ENCODE data around the gene EN2.
A peak's percentile ranks its signal among the peaks of the same experiment; 100 is the strongest.

EN2 gene

DNA sequence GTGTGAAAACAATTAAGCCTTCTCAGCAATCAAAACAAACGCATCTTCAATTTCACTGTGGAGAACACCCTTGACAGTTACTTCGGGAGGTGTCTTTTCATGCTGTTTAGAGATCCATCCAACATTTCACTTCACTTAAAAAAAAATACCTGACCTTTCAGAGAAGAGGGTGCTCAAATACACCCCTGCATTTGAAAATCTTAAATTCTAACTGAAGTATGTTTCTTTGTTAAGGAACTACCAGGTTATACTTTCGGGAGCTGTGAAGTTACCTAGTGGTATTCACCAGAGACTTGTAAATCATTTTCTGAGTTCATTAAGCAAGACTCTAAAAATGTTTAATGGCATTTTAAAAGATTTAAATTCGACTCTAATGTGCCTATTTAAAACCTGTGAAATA is 49.6 kb downstream of the EN2 start:
- TF ChIP-seq SPI1 (IDR thresholded peaks at IDR 0.05; ENCODE audit: borderline replicate concordance, low read depth) (no peak), GABPA (IDR thresholded peaks at IDR 0.05; ENCODE audit: low read depth) (no peak)
- Histone ChIP-seq H3K27me3 (ENCODE audit: insufficient read depth, poor library complexity, severe bottlenecking) (peaks cover 90% of the 10 kb centered on the region), H3K27ac (replicated peaks) (no peak overlapping the region), H3K4me3 (replicated peaks; ENCODE audit: insufficient read depth, low read length) (no peak overlapping the region)
- DNase-seq (ENCODE audit: low read depth in 1 of 2, low spot score in 1 of 2) = no peak

DNA sequence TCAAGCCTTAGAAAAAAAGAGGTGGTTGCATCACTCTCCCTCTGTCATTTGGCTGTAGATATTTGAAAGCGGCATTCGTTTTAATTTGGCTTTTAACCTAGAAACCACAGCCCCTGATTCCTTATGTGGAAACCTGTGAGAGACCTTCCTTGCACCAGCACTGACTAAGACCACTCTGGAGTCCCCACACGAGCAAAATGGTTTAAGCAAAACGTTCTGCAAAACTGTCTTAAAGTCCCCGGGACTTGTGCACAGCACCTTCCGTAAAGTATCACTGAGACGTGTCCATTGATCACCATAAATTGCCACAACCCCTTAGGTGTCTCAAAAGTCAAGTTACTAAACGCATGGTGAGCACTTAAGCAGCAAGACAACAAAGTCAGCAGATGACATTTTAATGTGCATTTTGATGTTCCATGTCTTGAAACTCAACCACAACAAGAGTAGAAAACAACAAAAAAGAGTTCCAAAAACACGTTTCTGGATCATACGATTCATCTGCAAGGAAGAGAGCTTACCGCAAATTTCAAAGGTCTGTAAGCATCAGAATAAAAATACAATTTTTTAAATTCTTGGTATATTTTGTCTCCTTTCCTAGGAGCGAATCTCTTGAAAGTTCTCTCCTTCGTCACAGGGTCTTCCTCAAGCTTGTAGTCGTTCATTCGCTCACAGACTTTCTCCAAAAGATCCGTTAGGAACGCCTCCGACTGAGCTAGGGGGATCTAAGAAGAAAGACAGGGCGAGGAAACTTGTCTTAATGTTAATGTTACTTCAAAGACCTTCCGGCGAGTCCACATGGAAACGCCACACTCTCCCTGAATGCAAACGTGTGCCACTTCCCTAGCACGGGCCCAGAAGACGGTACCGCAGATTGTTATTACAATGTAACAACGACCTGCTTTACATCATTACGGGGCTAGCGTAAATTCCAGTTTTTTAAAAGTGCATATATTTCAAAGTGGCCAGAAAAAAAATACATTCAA is 50.7 kb downstream of the EN2 start:
- Histone ChIP-seq H3K4me3 (replicated peaks; ENCODE audit: insufficient read depth, low read length) (no peak overlapping the region), H3K27me3 (ENCODE audit: insufficient read depth, poor library complexity, severe bottlenecking) (peaks cover 87% of the 10 kb centered on the region), H3K27ac (replicated peaks) (no peak overlapping the region)
- DNase-seq (ENCODE audit: low read depth in 1 of 2, low spot score in 1 of 2) = no peak
- TF ChIP-seq POLR2AphosphoS5 (IDR thresholded peaks at IDR 0.05; ENCODE audit: low read depth) = no peak

DNA sequence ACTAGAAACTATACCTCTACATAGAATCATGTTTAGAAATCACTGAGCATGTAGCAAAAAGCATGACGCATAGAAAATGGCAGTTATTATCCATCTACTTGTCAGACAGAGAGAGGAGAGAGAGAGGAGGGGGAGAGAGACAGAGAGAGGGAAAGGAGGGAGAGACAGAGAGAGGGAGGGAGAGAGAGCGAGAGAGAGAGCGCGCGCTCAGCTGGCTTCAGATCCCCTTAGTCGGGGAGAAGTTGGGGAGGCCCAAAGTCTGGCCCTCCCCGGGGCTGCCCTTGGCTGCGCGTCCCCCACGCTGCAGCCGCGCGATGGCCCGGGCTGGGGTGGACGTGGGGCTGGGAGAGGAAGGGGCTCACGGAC is 51.4 kb downstream of the EN2 start:
- H3K4me3 ChIP-seq (replicated peaks; ENCODE audit: insufficient read depth, low read length) = peak overlapping the region; percentile 32
- peaks cover 82% of the 10 kb centered on the region for H3K27me3 ChIP-seq (ENCODE audit: insufficient read depth, poor library complexity, severe bottlenecking)
- TF ChIP-seq GABPA (IDR thresholded peaks at IDR 0.05; ENCODE audit: low read depth) (no peak), SPI1 (IDR thresholded peaks at IDR 0.05; ENCODE audit: borderline replicate concordance, low read depth) (no peak), POLR2AphosphoS5 (IDR thresholded peaks at IDR 0.05; ENCODE audit: low read depth) (no peak)
- TF ChIP-seq, protein P1, sequence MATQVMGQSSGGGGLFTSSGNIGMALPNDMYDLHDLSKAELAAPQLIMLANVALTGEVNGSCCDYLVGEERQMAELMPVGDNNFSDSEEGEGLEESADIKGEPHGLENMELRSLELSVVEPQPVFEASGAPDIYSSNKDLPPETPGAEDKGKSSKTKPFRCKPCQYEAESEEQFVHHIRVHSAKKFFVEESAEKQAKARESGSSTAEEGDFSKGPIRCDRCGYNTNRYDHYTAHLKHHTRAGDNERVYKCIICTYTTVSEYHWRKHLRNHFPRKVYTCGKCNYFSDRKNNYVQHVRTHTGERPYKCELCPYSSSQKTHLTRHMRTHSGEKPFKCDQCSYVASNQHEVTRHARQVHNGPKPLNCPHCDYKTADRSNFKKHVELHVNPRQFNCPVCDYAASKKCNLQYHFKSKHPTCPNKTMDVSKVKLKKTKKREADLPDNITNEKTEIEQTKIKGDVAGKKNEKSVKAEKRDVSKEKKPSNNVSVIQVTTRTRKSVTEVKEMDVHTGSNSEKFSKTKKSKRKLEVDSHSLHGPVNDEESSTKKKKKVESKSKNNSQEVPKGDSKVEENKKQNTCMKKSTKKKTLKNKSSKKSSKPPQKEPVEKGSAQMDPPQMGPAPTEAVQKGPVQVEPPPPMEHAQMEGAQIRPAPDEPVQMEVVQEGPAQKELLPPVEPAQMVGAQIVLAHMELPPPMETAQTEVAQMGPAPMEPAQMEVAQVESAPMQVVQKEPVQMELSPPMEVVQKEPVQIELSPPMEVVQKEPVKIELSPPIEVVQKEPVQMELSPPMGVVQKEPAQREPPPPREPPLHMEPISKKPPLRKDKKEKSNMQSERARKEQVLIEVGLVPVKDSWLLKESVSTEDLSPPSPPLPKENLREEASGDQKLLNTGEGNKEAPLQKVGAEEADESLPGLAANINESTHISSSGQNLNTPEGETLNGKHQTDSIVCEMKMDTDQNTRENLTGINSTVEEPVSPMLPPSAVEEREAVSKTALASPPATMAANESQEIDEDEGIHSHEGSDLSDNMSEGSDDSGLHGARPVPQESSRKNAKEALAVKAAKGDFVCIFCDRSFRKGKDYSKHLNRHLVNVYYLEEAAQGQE (IDR thresholded peaks at IDR 0.05; ENCODE audit: insufficient replicate concordance, low read depth) = no peak
- TF ChIP-seq, protein P2, sequence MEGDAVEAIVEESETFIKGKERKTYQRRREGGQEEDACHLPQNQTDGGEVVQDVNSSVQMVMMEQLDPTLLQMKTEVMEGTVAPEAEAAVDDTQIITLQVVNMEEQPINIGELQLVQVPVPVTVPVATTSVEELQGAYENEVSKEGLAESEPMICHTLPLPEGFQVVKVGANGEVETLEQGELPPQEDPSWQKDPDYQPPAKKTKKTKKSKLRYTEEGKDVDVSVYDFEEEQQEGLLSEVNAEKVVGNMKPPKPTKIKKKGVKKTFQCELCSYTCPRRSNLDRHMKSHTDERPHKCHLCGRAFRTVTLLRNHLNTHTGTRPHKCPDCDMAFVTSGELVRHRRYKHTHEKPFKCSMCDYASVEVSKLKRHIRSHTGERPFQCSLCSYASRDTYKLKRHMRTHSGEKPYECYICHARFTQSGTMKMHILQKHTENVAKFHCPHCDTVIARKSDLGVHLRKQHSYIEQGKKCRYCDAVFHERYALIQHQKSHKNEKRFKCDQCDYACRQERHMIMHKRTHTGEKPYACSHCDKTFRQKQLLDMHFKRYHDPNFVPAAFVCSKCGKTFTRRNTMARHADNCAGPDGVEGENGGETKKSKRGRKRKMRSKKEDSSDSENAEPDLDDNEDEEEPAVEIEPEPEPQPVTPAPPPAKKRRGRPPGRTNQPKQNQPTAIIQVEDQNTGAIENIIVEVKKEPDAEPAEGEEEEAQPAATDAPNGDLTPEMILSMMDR (IDR thresholded peaks at IDR 0.05; ENCODE audit: insufficient read depth, low read length) = no peak
- no peak for DNase-seq (ENCODE audit: low read depth in 1 of 2, low spot score in 1 of 2)
- no peak overlapping the region for H3K27ac ChIP-seq (replicated peaks)

DNA sequence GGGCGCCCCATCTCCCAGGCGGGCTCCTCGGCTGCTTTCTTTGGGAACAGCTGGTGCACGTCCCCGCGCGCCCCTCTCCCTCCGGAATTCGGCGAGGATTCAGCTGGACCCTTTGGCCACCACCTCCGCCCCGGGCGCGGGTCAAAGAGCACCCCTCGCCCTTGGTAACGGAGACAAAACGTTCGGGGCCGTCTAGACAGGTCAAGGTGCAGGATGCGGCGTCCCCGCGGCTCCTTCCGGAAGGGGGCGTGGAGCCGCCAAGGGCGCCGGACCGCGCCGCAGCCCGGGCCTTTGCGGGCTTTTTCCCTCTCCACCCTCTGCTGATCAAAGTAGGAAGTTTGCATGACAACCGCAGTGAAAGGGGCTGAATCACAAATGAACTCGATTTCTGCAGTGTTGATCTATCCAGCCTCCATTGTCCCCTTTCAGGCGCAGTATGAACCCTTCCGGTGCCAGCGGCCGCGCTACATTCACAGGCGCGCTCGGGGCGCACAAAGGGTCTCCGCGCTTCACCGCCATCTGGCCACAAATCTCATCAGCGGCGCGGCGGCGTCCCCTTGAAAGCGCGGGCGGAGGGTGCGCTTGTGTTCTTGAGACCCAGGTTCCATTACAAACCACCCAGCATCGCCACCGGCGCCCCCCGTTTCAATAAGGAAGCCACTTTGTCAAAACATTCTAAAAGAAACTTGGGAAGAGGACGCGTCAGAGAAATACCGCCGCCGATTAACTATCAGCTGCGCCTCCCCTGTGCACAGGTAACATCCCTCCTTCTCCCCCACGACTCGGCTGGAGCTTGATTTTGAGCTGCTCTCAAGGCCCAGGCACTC is 52.0 kb downstream of the EN2 start:
- H3K27ac ChIP-seq (replicated peaks) = no peak overlapping the region
- TF ChIP-seq, protein P2 (IDR thresholded peaks at IDR 0.05; ENCODE audit: insufficient read depth, low read length) = no peak
- no peak for TF ChIP-seq GABPA (IDR thresholded peaks at IDR 0.05; ENCODE audit: low read depth)
- TF ChIP-seq, protein P1 (IDR thresholded peaks at IDR 0.05; ENCODE audit: insufficient replicate concordance, low read depth) = no peak
- no peak for DNase-seq (ENCODE audit: low read depth in 1 of 2, low spot score in 1 of 2)
- H3K27me3 ChIP-seq (ENCODE audit: insufficient read depth, poor library complexity, severe bottlenecking) = peaks cover 77% of the 10 kb centered on the region
- peak overlapping the region; percentile 32 for H3K4me3 ChIP-seq (replicated peaks; ENCODE audit: insufficient read depth, low read length)
